Adrenal gland (tissue), 12 donors: Measurements from ENCODE around the gene DLL3. TPM values are rescaled to one million over a fixed set of nuclear protein-coding genes. Genes with fewer than 3 reads are reported as not detected.

Source experiments
- DNase-seq, 7 donors: peaks; one replicate each; pipeline ENCODE4 v3.0.0-alpha.2; 2019 to 2020
- H3K27ac ChIP-seq, 5 donors: fragments of 200-600 bp; sonication (generic) in 4 of 5; 1 replicate in 3 of 5; 2 replicates in 2 of 5; pipeline versions ENCODE4 v1.5.1 to v1.8.0; 2016 to 2020; ENCODE audit warnings: mild to moderate bottlenecking in 1 of 5
- H3K27me3 ChIP-seq: fragments of 200-600 bp; 2 replicates; pipeline ENCODE4 v1.8.0; 2021
- H3K36me3 ChIP-seq, 2 donors: fragments of 200-600 bp; replicated peaks in 1 of 2; 1 replicate in 1 of 2; 2 replicates in 1 of 2; pipeline versions ENCODE4 v1.5.1 to v1.8.0; 2018 to 2022
- H3K4me1 ChIP-seq, 2 donors: fragments of 200-600 bp; replicated peaks in 1 of 2; 1 replicate in 1 of 2; 2 replicates in 1 of 2; pipeline versions ENCODE4 v1.5.1 to v1.8.0; 2018 to 2021
- H3K4me3 ChIP-seq, 4 donors: fragments of 200-600 bp; sonication (generic) in 3 of 4; one replicate each; pipeline ENCODE4 v1.5.1; 2016 to 2018
- H3K9me3 ChIP-seq, 3 donors: fragments of 200-600 bp; sonication (generic) in 1 of 3; replicated peaks in 1 of 3; 1 replicate in 2 of 3; 2 replicates in 1 of 3; pipeline versions ENCODE4 v1.5.1 to v1.8.0; 2016 to 2021
- CTCF ChIP-seq, 6 experiments: fragments of 450-650 bp in 4 of 6; fragments of 200-600 bp in 2 of 6; sonication (generic) in 1 of 6; IDR thresholded peaks; 1 replicate in 5 of 6; 2 replicates in 1 of 6; pipeline versions ENCODE4 v1.5.1 to v1.8.0; 2016 to 2021; ENCODE audit warnings: antibody characterized with exemption in 6 of 6, mild to moderate bottlenecking in 2 of 6, moderate library complexity in 1 of 6
- POLR2A ChIP-seq, 2 donors: fragments of 450-650 bp; IDR thresholded peaks; one replicate each; pipeline ENCODE4 v1.6.1; 2017; ENCODE audit warnings: antibody characterized with exemption in 2 of 2, mild to moderate bottlenecking in 2 of 2, moderate library complexity in 1 of 2
- WGBS, 4 donors: extraction: QIAGEN DNeasy Blood & Tissue Kit in 2 of 4; methylation state at CpG; one replicate each; pipeline versions ENCODE4 v1.1.5 to v1.1.7; 2013 to 2017; 5-methylcytosine and 5-hydroxymethylcytosine counted together
- intact Hi-C, 2 donors: fragments of 100-400 bp; cut with DNase I; formaldehyde crosslinking; loops; one replicate each; pipeline versions ENCODE4 v1.14.1 to v1.15.0; 2022 to 2023
- polyA plus RNA-seq, 3 donors: library from polyadenylated mRNA; stranded (reverse); fragments of 200-250 nt in 2 of 3; fragments of 350-450 nt in 1 of 3; fragmentation: Illumina TruSeq in 1 of 3; extraction: RNeasy Lipid Tissue Mini Kit (QIAGEN cat#74804) in 1 of 3; gene quantifications; one replicate each; pipeline ENCODE4 v1.2.3, GENCODE V29; 2013 to 2014
- total RNA-seq, 9 donors: library from RNA; depleted of rRNA in 4 of 9; stranded (reverse); fragments of >200 nt in 4 of 9; fragments of 120-200 nt in 1 of 9; fragmentation: NEBNext Ultra II Directional in 1 of 9; extraction: Animal tissue kit (Norgen Biotek cat#: 25700) in 1 of 9; gene quantifications; one replicate each; pipeline versions ENCODE4 v1.1.0 to v1.2.4, GENCODE V29; 2013 to 2023
- donor health status: healthy with polysubstance abuse.
- donor health status: Bipolar disorder and iron deficiency.
- donor health status: DM: yes; HTN: yes; CAD: no.
- donor health status: DM: no; HTN: no; CAD: no.
- donor health status: DM: no; HTN: no; CAD: no.
- donor health status: DM: yes; HTN: yes; CAD: no.

The DLL3 gene
- total and polyA plus RNA-seq, 12 donors = 0.10 to 0.17 TPM; not detected in 10

DNA sequence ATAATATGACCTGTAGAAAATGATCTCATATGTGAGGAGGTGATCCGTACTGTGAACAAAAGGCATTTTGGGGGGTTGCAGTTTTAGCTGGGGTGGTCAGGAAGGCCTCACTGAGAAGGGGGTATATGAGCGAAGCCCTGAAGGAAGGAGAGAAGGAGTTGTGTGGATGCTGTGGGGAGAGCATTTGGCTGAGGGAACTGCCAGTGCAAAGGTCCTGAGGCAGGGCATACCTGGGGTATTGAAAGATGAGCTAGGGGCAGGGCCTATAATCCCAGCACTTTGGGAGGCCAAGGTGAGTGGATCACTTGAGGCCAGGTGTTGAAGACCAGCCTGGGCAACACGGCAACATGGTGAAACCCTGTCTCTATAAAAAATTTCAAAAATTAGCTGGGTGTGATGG lies 18.7 kb downstream of the DLL3 start:
- intact Hi-C loops = no loop called here
- H3K27ac ChIP-seq = no peak overlapping the region
- no peaks in the 10 kb centered on the region for H3K36me3 ChIP-seq
- no peaks in the 10 kb centered on the region for H3K9me3 ChIP-seq
- TF ChIP-seq POLR2A (IDR thresholded peaks at IDR 0.05) (no peak), CTCF (IDR thresholded peaks at IDR 0.05) (no peak)
- WGBS, 4 donors = 68 to 78% (median 76%) methylated on average over 3 of the region's 3 CpGs
- H3K4me1 ChIP-seq = peaks cover 4 to 12% of the 10 kb centered on the region in 2 donors
- H3K27me3 ChIP-seq = peaks cover 33% of the 10 kb centered on the region
- no peak for DNase-seq
- H3K4me3 ChIP-seq = no peak overlapping the region

DNA sequence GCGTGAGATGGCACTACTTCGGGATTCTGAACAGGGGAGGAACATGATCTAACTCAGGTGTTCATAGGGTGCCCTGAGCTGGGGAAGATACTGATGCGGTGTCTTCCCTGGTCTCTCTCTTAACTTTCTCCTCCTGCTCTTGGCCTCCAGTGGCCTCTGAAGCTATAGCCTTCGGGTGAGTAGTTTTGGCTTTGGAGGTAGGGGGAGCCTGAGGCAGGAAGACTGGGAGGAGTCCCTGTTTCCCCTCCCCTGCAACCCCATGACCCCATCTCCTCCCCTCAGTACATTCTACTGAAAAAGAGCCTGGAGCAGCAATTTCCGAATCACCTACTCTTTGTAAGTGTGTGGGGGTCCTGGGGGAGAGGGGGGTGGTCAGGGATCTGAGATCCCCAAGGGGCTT lies 19.7 kb downstream of the DLL3 start:
- peaks cover 4 to 12% of the 10 kb centered on the region in 2 donors for H3K4me1 ChIP-seq
- no peaks in the 10 kb centered on the region for H3K9me3 ChIP-seq
- no peak for TF ChIP-seq POLR2A (IDR thresholded peaks at IDR 0.05)
- TF ChIP-seq CTCF (IDR thresholded peaks at IDR 0.05) = no peak
- H3K36me3 ChIP-seq = no peaks in the 10 kb centered on the region
- H3K27me3 ChIP-seq = peaks cover 30% of the 10 kb centered on the region
- H3K4me3 ChIP-seq = no peak overlapping the region
- intact Hi-C loops = no loop called here
- DNase-seq = no peak
- no peak overlapping the region for H3K27ac ChIP-seq
- whole genome bisulfite sequencing, 4 donors = 57 to 79% (median 66%) methylated on average over 4 to 5 of the region's 5 CpGs

DNA sequence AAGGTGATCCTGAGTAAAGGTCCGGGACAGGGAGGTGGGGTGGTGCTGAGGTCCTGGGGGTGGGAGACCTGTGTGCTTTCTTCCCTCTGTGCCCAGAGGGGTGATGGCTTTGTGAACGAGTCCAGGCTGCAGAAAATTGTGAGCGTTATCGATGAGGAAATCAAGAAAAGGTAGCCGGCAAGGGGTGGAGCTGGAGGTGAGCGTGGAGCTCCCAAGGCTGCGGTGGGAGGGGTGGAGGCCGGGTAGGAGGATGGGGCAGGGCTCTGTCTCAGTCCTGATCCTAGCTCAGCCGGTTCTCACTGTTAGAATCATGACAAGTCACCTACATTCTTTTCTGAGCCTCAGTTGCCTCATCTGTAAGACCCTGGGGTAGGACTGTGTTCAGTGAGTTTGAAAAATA lies 20.2 kb downstream of the DLL3 start:
- intact Hi-C loops = no loop called here
- no peak for TF ChIP-seq POLR2A (IDR thresholded peaks at IDR 0.05)
- TF ChIP-seq CTCF (IDR thresholded peaks at IDR 0.05) = no peak
- Histone ChIP-seq H3K36me3 (no peaks in the 10 kb centered on the region), H3K4me1 (peaks cover 4 to 12% of the 10 kb centered on the region in 2 donors), H3K27me3 (peaks cover 25% of the 10 kb centered on the region), H3K4me3 (no peak overlapping the region), H3K9me3 (no peaks in the 10 kb centered on the region), H3K27ac (no peak overlapping the region)
- 64 to 72% (median 68%) methylated on average over 9 of the region's 9 CpGs for WGBS, 4 donors
- DNase-seq = no peak

DNA sequence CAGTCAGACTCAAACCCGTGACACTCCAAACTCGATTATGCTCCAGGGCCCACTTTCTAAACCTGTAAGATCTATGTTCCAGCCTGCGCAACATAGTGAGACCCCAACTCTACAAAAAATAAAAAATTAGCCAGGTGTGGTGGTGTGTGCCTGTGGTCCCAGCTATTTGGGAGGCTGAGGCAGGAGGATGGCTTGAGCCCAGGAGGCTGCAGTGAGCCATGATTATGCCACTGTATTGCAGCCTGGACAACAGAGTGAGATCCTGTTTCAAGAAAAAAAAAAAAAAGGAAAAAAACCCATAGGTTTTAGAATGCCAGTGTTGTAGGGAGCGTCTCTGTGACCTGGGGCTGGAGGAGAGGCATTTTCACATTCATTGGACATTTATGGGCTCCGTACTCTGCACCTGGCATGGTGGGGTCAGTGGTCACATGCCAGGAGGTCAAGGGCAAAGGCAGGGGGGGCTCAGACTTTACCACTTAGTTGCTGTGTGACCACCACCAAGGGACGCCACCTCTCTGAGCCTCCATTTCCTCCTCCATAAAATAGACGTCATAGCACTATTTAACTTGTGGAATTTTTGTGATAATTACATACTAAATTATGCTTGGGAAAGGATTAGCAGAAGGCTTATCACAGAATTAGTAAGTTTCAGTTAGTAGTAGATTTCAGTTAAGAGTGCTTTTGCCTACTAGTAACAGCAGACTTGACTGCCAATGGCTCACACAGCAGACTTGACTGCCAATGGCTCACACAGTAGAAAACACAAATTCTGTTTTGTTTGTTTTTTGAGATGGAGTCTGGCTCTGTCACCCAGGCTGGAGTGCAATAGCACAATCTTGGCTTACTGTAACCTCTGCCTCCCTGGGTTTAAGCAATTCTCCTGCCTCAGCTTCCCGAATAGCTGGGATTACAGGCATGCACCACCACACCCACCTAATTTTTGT lies 22.1 kb downstream of the DLL3 start:
- no peak overlapping the region for H3K4me3 ChIP-seq
- H3K27ac ChIP-seq = no peak overlapping the region
- intact Hi-C loops = no loop called here
- H3K27me3 ChIP-seq = peaks cover 8% of the 10 kb centered on the region
- H3K9me3 ChIP-seq = no peaks in the 10 kb centered on the region
- H3K4me1 ChIP-seq = no peaks in the 10 kb centered on the region
- TF ChIP-seq CTCF (IDR thresholded peaks at IDR 0.05) (no peak), POLR2A (IDR thresholded peaks at IDR 0.05) (no peak)
- H3K36me3 ChIP-seq = no peaks in the 10 kb centered on the region
- WGBS, 4 donors = 83 to 92% (median 87%) methylated on average over 8 of the region's 8 CpGs
- DNase-seq = no peak
